Parathyroid adenoma (tissue), 2 donors: ENCODE results near the gene SHANK2.

ENCODE experiments used
- H2AFZ ChIP-seq: fragments of 300-600 bp; sonication (generic); one replicate; pipeline ENCODE4 v1.7.0; 2017; ENCODE audit warnings: antibody characterized with exemption, mild to moderate bottlenecking
- H3K27ac ChIP-seq: fragments of 300-600 bp; sonication (generic); one replicate; pipeline ENCODE4 v1.7.0; 2017
- H3K27me3 ChIP-seq: fragments of 300-600 bp; sonication (generic); one replicate; pipeline ENCODE4 v1.7.0; 2017; ENCODE audit warnings: low read length; ENCODE audit not compliant: control insufficient read depth, insufficient read depth
- H3K36me3 ChIP-seq: fragments of 300-600 bp; sonication (generic); one replicate; pipeline ENCODE4 v1.7.0; 2017; ENCODE audit warnings: low read length; ENCODE audit not compliant: control insufficient read depth, insufficient read depth
- H3K4me1 ChIP-seq: fragments of 300-600 bp; sonication (generic); one replicate; pipeline ENCODE4 v1.7.0; 2017; ENCODE audit warnings: control low read depth
- H3K4me2 ChIP-seq: fragments of 300-600 bp; sonication (generic); one replicate; pipeline ENCODE4 v1.7.0; 2017; ENCODE audit warnings: low read length
- H3K4me3 ChIP-seq: fragments of 300-600 bp; sonication (generic); one replicate; pipeline ENCODE4 v1.7.0; 2017; ENCODE audit warnings: low read depth, low read length
- H3K79me2 ChIP-seq: fragments of 300-600 bp; sonication (generic); one replicate; pipeline ENCODE4 v1.7.0; 2017; ENCODE audit warnings: control low read depth
- H3K9ac ChIP-seq: fragments of 300-600 bp; sonication (generic); one replicate; pipeline ENCODE4 v1.7.0; 2017; ENCODE audit warnings: mild to moderate bottlenecking
- H3K9me3 ChIP-seq: fragments of 300-600 bp; sonication (generic); one replicate; pipeline ENCODE4 v1.7.0; 2017; ENCODE audit warnings: low read length; ENCODE audit not compliant: control insufficient read depth
- TF ChIP-seq, protein P1 (sequence below): fragments of 300-600 bp; sonication (generic); IDR thresholded peaks from one replicate; pipeline ENCODE4 v1.7.0; 2017; ENCODE audit warnings: antibody characterized with exemption, mild to moderate bottlenecking
- donor health status: primary hyperparathyroidism.

The SHANK2 gene

DNA sequence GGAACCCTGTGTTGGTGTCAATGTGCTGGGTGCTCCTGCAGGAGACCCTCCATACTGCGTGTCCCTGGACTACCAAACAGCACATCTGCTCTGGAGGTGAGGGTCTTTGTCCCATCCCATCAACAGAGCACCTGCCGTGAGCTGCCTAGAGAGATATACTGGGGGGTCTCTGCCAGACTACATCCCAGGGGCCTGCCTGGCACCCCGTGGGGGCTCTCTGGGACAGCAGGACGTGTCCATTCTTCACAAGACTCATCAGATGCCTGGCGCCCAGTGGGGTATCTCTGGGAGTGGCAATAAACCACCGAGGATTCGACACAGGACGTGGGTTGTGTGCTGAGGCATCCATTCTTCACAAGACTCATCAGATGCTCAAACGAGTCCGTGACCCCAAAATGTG, 42.7 kb downstream of the SHANK2 start:
- no peak overlapping the region for H3K4me3 ChIP-seq
- H3K4me1 ChIP-seq: no peaks in the 10 kb centered on the region
- no peak overlapping the region for H2AFZ ChIP-seq
- no peak overlapping the region for H3K27ac ChIP-seq
- no peak overlapping the region for H3K4me2 ChIP-seq
- H3K9me3 ChIP-seq: no peaks in the 10 kb centered on the region
- TF ChIP-seq, protein P1, sequence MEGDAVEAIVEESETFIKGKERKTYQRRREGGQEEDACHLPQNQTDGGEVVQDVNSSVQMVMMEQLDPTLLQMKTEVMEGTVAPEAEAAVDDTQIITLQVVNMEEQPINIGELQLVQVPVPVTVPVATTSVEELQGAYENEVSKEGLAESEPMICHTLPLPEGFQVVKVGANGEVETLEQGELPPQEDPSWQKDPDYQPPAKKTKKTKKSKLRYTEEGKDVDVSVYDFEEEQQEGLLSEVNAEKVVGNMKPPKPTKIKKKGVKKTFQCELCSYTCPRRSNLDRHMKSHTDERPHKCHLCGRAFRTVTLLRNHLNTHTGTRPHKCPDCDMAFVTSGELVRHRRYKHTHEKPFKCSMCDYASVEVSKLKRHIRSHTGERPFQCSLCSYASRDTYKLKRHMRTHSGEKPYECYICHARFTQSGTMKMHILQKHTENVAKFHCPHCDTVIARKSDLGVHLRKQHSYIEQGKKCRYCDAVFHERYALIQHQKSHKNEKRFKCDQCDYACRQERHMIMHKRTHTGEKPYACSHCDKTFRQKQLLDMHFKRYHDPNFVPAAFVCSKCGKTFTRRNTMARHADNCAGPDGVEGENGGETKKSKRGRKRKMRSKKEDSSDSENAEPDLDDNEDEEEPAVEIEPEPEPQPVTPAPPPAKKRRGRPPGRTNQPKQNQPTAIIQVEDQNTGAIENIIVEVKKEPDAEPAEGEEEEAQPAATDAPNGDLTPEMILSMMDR: no peak
- no peaks in the 10 kb centered on the region for H3K27me3 ChIP-seq
- no peaks in the 10 kb centered on the region for H3K36me3 ChIP-seq
- no peaks in the 10 kb centered on the region for H3K79me2 ChIP-seq
- no peak overlapping the region for H3K9ac ChIP-seq

- no peak overlapping the region for H3K9ac ChIP-seq
- no peaks in the 10 kb centered on the region for H3K27me3 ChIP-seq
- no peaks in the 10 kb centered on the region for H3K36me3 ChIP-seq
- no peak overlapping the region for H2AFZ ChIP-seq
- H3K4me3 ChIP-seq: no peak overlapping the region
- no peaks in the 10 kb centered on the region for H3K4me1 ChIP-seq
- H3K79me2 ChIP-seq: no peaks in the 10 kb centered on the region
- H3K4me2 ChIP-seq: no peak overlapping the region
- TF ChIP-seq, protein P1: no peak
- H3K27ac ChIP-seq: no peak overlapping the region
- no peaks in the 10 kb centered on the region for H3K9me3 ChIP-seq
Measured at GRCh38 chr11:71209181-71209580, 43.2 kb downstream of the SHANK2 start.

- Histone ChIP-seq H2AFZ (no peak overlapping the region), H3K27ac (no peak overlapping the region), H3K4me3 (no peak overlapping the region), H3K36me3 (no peaks in the 10 kb centered on the region), H3K9ac (no peak overlapping the region), H3K27me3 (no peaks in the 10 kb centered on the region), H3K4me2 (no peak overlapping the region), H3K79me2 (no peaks in the 10 kb centered on the region), H3K9me3 (no peaks in the 10 kb centered on the region), H3K4me1 (no peaks in the 10 kb centered on the region)
- TF ChIP-seq, protein P1: no peak
Measured at GRCh38 chr11:71208011-71208774, 44.2 kb downstream of the SHANK2 start.

DNA sequence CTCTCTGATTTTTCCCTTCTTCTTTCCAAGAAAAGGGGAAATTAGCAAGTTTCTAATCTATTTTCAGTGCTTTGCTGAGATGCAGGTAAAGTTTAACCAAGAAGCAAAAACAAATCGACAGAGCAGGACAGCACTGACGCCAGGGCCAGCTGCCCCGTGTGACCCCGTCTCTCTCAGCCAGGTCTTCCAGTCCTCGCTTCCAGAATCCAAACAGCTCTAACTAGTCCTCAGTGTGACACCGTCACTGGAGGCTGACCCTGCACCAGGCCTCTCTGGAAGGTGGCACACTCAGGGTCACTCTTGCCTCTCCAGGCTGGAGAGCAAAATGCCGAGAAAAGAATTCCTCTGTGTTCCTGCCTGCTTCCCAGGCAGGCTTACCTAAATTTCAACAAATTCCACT, 44.8 kb downstream of the SHANK2 start:
- Histone ChIP-seq H3K36me3 (no peaks in the 10 kb centered on the region), H3K27ac (no peak overlapping the region), H3K9ac (no peak overlapping the region), H3K79me2 (no peaks in the 10 kb centered on the region), H2AFZ (no peak overlapping the region), H3K4me3 (no peak overlapping the region), H3K9me3 (no peaks in the 10 kb centered on the region), H3K27me3 (no peaks in the 10 kb centered on the region), H3K4me2 (no peak overlapping the region), H3K4me1 (no peaks in the 10 kb centered on the region)
- TF ChIP-seq, protein P1: no peak

DNA sequence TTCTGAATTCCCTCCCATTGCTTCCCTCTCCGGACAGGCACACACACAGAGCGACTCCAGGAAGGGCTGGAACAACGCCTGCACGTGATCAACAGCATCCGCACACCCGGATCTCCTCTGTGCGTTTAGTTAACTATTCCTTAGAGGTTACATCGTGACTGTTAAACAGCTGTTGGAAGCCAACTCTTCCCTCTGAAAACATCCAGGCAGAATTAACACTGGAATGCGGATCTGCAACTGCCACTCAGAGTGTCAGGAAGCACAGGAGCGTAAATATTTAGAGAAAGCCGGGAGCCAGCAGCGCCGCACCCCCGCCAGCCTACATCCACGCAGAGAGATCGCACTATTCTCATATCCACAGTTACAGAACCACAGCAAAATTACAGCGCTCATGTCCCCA, 46.2 kb downstream of the SHANK2 start:
- no peak overlapping the region for H3K4me3 ChIP-seq
- H3K9me3 ChIP-seq: no peaks in the 10 kb centered on the region
- H3K79me2 ChIP-seq: no peaks in the 10 kb centered on the region
- H3K27ac ChIP-seq: no peak overlapping the region
- H3K4me2 ChIP-seq: no peak overlapping the region
- H3K4me1 ChIP-seq: no peaks in the 10 kb centered on the region
- TF ChIP-seq, protein P1: no peak
- no peak overlapping the region for H3K9ac ChIP-seq
- H3K36me3 ChIP-seq: no peaks in the 10 kb centered on the region
- no peaks in the 10 kb centered on the region for H3K27me3 ChIP-seq
- no peak overlapping the region for H2AFZ ChIP-seq
